K562 (cell line): ENCODE results near the gene KLHL25. TPM values are rescaled to one million over a fixed set of nuclear protein-coding genes. Genes with fewer than 3 reads are reported as not detected.

Experiments used
- ATAC-seq: fragments of 200-7000 bp; cut with Tn5 transposase; 3 replicates; pipeline ENCODE4 v1.9.1; 2020; ENCODE audit warnings: moderate library complexity
- Bru-seq: library from RNA; stranded (reverse); fragments of 400-500 nt; gene quantifications from one replicate; lab custom pipeline; 2021; lab: Mats Ljungman, UMichigan
- BruChase-seq, 2 experiments: library from RNA; stranded (reverse); fragments of 400-500 nt; gene quantifications; one replicate each; lab custom pipeline; 2021; lab: Mats Ljungman, UMichigan
- BruUV-seq: library from RNA; stranded (reverse); fragments of 400-500 nt; replicated peaks from 2 replicates; lab custom pipeline; 2021; lab: Mats Ljungman, UMichigan
- CTCF ChIA-PET: fragments of 300-600 bp; formaldehyde crosslinking; extraction: SDS; loops from one replicate; lab custom pipeline; 2021; ENCODE audit warnings: low intra/inter-chr PET ratio; lab: Yijun Ruan, JAX
- POLR2A ChIA-PET: fragments of 300-600, 350-650 bp; sonication (Branson Sonifier 250); formaldehyde crosslinking; extraction: SDS; loops from one replicate; lab custom pipeline; 2021; ENCODE audit warnings: antibody characterized with exemption, inconsistent platforms; lab: Yijun Ruan, JAX
- DNase-seq, 4 experiments: peaks; one replicate each; pipeline versions ENCODE4 v3.0.0 to v3.0.0-alpha.2; 2011 to 2018; ENCODE audit warnings: low spot score in 3 of 4, mixed read lengths in 3 of 4; ENCODE audit errors: extremely low read depth in 1 of 4
- FAIRE-seq: peaks from 2 replicates; lab custom pipeline; 2011; peaks lifted over from hg19 to GRCh38; lab: Jason Lieb, UNC
- H2AFZ ChIP-seq: 2 replicates; pipeline ENCODE4 v1.6.0; 2011; ENCODE audit warnings: low read depth, low read length, control low read depth, inconsistent platforms
- H3K27ac ChIP-seq: fragments of 200-600 bp; 3 replicates; pipeline ENCODE4 v1.8.0; 2011; ENCODE audit warnings: low read depth, mild to moderate bottlenecking, control low read depth, inconsistent platforms, low read length, moderate library complexity, mixed read lengths; ENCODE audit errors: extremely low read depth
- H3K27me3 ChIP-seq, 2 experiments: fragments of 300-600 bp in 1 of 2; 2 replicates in 1 of 2; 3 replicates in 1 of 2; pipeline versions ENCODE4 v1.6.0 to v1.8.0; 2011; ENCODE audit warnings: inconsistent platforms in 2 of 2, low read length in 2 of 2, mild to moderate bottlenecking in 1 of 2, mixed read lengths in 1 of 2, moderate library complexity in 1 of 2; ENCODE audit not compliant: control insufficient read depth in 2 of 2, insufficient read depth in 2 of 2
- H3K36me3 ChIP-seq: fragments of 300-600 bp; 3 replicates; pipeline ENCODE4 v1.8.0; 2011; ENCODE audit warnings: mild to moderate bottlenecking, low read length, inconsistent platforms; ENCODE audit not compliant: control insufficient read depth, insufficient read depth
- H3K4me1 ChIP-seq, 2 experiments: fragments of 200-600 bp in 1 of 2; replicated peaks in 1 of 2; 2 replicates in 1 of 2; 3 replicates in 1 of 2; pipeline versions ENCODE4 v1.5.1 to v1.8.0; 2011; ENCODE audit warnings: inconsistent platforms in 2 of 2, low read length in 2 of 2, mild to moderate bottlenecking in 1 of 2, mixed read lengths in 1 of 2, moderate library complexity in 1 of 2; ENCODE audit not compliant: control insufficient read depth in 2 of 2, insufficient read depth in 2 of 2
- H3K4me2 ChIP-seq: 2 replicates; pipeline ENCODE4 v1.6.1; 2011; ENCODE audit warnings: low read length, control low read depth, inconsistent platforms, mixed read lengths; ENCODE audit not compliant: insufficient read depth
- H3K4me3 ChIP-seq: fragments of 200-600 bp; sonication (generic), shearing (Covaris generic); 2 replicates; pipeline ENCODE4 v1.5.1; 2016; ENCODE audit warnings: control low read depth, inconsistent platforms
- H3K79me2 ChIP-seq: fragments of 200-600 bp; 3 replicates; pipeline ENCODE4 v1.8.0; 2011; ENCODE audit warnings: low read length, inconsistent platforms; ENCODE audit not compliant: control insufficient read depth, insufficient read depth
- H3K9ac ChIP-seq, 2 experiments: 2 replicates each; pipeline versions ENCODE4 v1.6.0 to v1.6.1; 2011; ENCODE audit warnings: low read depth in 2 of 2, low read length in 2 of 2, control low read depth in 1 of 2, inconsistent platforms in 1 of 2, mild to moderate bottlenecking in 1 of 2, mixed read lengths in 1 of 2; ENCODE audit not compliant: insufficient read depth in 1 of 2
- H3K9me1 ChIP-seq: one replicate; pipeline ENCODE4 v1.6.0; 2011; ENCODE audit warnings: inconsistent platforms, mild to moderate bottlenecking, low read length, moderate library complexity; ENCODE audit not compliant: control insufficient read depth, insufficient read depth
- H3K9me3 ChIP-seq: replicated peaks from 2 replicates; pipeline ENCODE4 v1.5.1; 2011; ENCODE audit warnings: low read depth, low read length, inconsistent platforms; ENCODE audit not compliant: control insufficient read depth, insufficient read depth
- H4K20me1 ChIP-seq: replicated peaks from 2 replicates; pipeline ENCODE4 v1.6.1; 2011; ENCODE audit warnings: low read length, inconsistent platforms, mixed read lengths; ENCODE audit not compliant: control insufficient read depth, insufficient read depth
- CHD2 ChIP-seq: IDR thresholded peaks from 2 replicates; pipeline ENCODE4 v1.6.1; 2011; ENCODE audit warnings: low read depth, low read length
- CTBP1 ChIP-seq: fragments of 450-650 bp; IDR thresholded peaks from 2 replicates; pipeline ENCODE4 v1.6.1; 2016; ENCODE audit warnings: borderline replicate concordance
- MBD2 ChIP-seq: sonication (generic); IDR thresholded peaks from 2 replicates; pipeline ENCODE4 v1.6.1; 2016; ENCODE audit warnings: low read depth, borderline replicate concordance
- NFYB ChIP-seq: IDR thresholded peaks from 2 replicates; pipeline ENCODE4 v1.6.1; 2011; ENCODE audit warnings: mild to moderate bottlenecking, moderate library complexity; ENCODE audit not compliant: insufficient read length; ENCODE audit errors: extremely low read depth
- NKRF ChIP-seq: fragments of 450-650 bp; IDR thresholded peaks from 2 replicates; pipeline ENCODE4 v1.6.1; 2016; ENCODE audit warnings: borderline replicate concordance
- NRF1 ChIP-seq, 2 experiments: fragments of 450-650 bp; IDR thresholded peaks in 1 of 2; conservative IDR thresholded peaks in 1 of 2; 2 replicates each; pipeline ENCODE4 v1.6.1; 2014; ENCODE audit warnings: mild to moderate bottlenecking in 2 of 2
- PBX2 ChIP-seq, 2 experiments: IDR thresholded peaks in 1 of 2; conservative IDR thresholded peaks in 1 of 2; 2 replicates each; pipeline ENCODE4 v1.6.1; 2016; ENCODE audit warnings: low read depth in 2 of 2, mild to moderate bottlenecking in 1 of 2, missing compliant biosample characterization in 1 of 2, missing genetic modification characterization in 1 of 2, moderate library complexity in 1 of 2
- RBM25 ChIP-seq: fragments of 200-400 bp; formaldehyde crosslinking; IDR thresholded peaks from 2 replicates; pipeline ENCODE4 v1.6.1; 2018; ENCODE audit warnings: low read length, low read depth, moderate library complexity; ENCODE audit not compliant: severe bottlenecking
- ZFP91 ChIP-seq: sonication (generic); formaldehyde crosslinking; IDR thresholded peaks from 2 replicates; pipeline ENCODE4 v1.8.0; 2022; ENCODE audit warnings: mild to moderate bottlenecking, missing genetic modification reagents
- WGBS: fragments of 100-300 bp; shearing (Covaris generic); methylation state at CpG from one replicate; pipeline ENCODE4 v1.1.6; 2016; ENCODE audit warnings: low coverage, mixed read lengths; ENCODE audit not compliant: insufficient coverage; ENCODE audit errors: missing lambda C conversion rate; 5-methylcytosine and 5-hydroxymethylcytosine counted together
- in situ Hi-C: fragments of 300-500 bp; cut with MboI; formaldehyde crosslinking; loops from 4 replicates; pipeline ENCODE4 v1.15.0; 2018; ENCODE audit warnings: inconsistent platforms, mixed read lengths
- intact Hi-C: fragments of 100-400 bp; cut with micrococcal nuclease; formaldehyde crosslinking; loops from 2 replicates; pipeline ENCODE4 v1.14.2; 2022
- long read RNA-seq, 3 experiments: library from polyadenylated mRNA in 2 of 3; library from RNA in 1 of 3; unstranded in 2 of 3; stranded (forward) in 1 of 3; transcript quantifications; one replicate each; pipeline ENCODE4 v2.0.0, GENCODE V29; 2019 to 2022
- polyA minus RNA-seq, 3 experiments: library from RNA; depleted of rRNA, polyadenylated mRNA; stranded (reverse); fragments of >200 nt; gene quantifications; 2 replicates each; pipeline ENCODE4 v1.2.3, GENCODE V29; 2011
- polyA plus RNA-seq, 8 experiments: library from polyadenylated mRNA; depleted of rRNA in 4 of 8; stranded (reverse) in 5 of 8; unstranded in 3 of 8; fragments of >200 nt; fragmentation: Nextera tagmentation in 2 of 8; fragmentation: Illumina TruSeq in 1 of 8; extraction: Ambion mirVana in 2 of 8; extraction: Trizol in 1 of 8; gene quantifications; 2 replicates each; pipeline versions ENCODE4 v1.2.1 to v1.2.3, GENCODE V29; 2011 to 2014; ENCODE audit warnings: inconsistent platforms in 1 of 8, missing spikeins in 1 of 8
- total RNA-seq, 7 experiments: library from RNA; depleted of rRNA in 6 of 7; stranded (reverse); fragments of >200 nt in 6 of 7; fragmentation: Illumina TruSeq in 2 of 7; extraction: Trizol in 2 of 7; gene quantifications; 2 replicates each; pipeline versions ENCODE4 v1.2.1 to v1.2.3, GENCODE V29; 2011 to 2021; ENCODE audit warnings: low replicate concordance in 1 of 7

KLHL25 gene
- 0.48 and 0.97 TPM in 2 replicates for total RNA-seq (2011; cell fraction: chromatin; rRNA removed; ENCODE audit: low replicate concordance)
- total RNA-seq (2011; cell fraction: nucleolus; rRNA removed): 0.66 and 0.83 TPM in 2 replicates
- 0.38 and 0.59 TPM in 2 replicates for total RNA-seq (2011; cell fraction: nucleoplasm; rRNA removed)
- total RNA-seq (2014; rRNA removed) (0.09 and 0.29 TPM in 2 replicates), total RNA-seq (2014; rRNA removed; fragmentation: Illumina TruSeq; extraction: Trizol) (0.03 TPM in 1 of 2 replicates, not detected in the other), total RNA-seq (2015; rRNA removed; fragmentation: Illumina TruSeq; extraction: Trizol) (0.14 and 0.15 TPM in 2 replicates), total RNA-seq (2021) (0.13 and 0.20 TPM in 2 replicates), polyA plus RNA-seq (2011; rRNA removed) (0.11 and 0.12 TPM in 2 replicates), polyA plus RNA-seq (2014; fragmentation: Illumina TruSeq; extraction: Trizol) (0.04 and 0.28 TPM in 2 replicates), polyA plus RNA-seq (2014; fragmentation: Nextera tagmentation; extraction: Ambion mirVana) (not detected), polyA plus RNA-seq (2014; rRNA removed) (0.04 and 0.05 TPM in 2 replicates), polyA minus RNA-seq (2011; rRNA and poly(A)+ RNA removed) (0.03 and 0.18 TPM in 2 replicates), Bru-seq, nascent RNA (percentile 29 among the genes with signal in this experiment), BruChase-seq, experiment 1, labeled RNA remaining after a 2-hour chase (percentile 21 among the genes with signal in this experiment), BruChase-seq, experiment 2, labeled RNA remaining after a 6-hour chase (percentile 26 among the genes with signal in this experiment)
- polyA plus RNA-seq (2011; cell fraction: cytosol; rRNA removed): 0.09 and 0.37 TPM in 2 replicates
- 0.18 and 0.41 TPM in 2 replicates for polyA plus RNA-seq (2011; cell fraction: nucleus; rRNA removed)
- polyA plus RNA-seq (2012): 0.13 and 0.15 TPM in 2 replicates
- polyA minus RNA-seq (2011; cell fraction: cytosol; rRNA and poly(A)+ RNA removed): 0.64 TPM in 1 of 2 replicates, not detected in the other
- polyA minus RNA-seq (2011; cell fraction: nucleus; rRNA and poly(A)+ RNA removed): 0.11 and 0.13 TPM in 2 replicates
- long read RNA-seq, experiment 1: 0 reads
- long read RNA-seq, experiment 2: 0 reads
- long read RNA-seq, experiment 3: 0 reads

GRCh38 chr15:85794598-85795336 lies at the start of gene KLHL25:
Gene KLHL25, minus strand, starts transcription at chr15:85794925. Its CDS starts 25,115 bp downstream, at chr15:85769810.
- intact Hi-C loops (no loop called here), in situ Hi-C loops (no loop called here)
- no peaks in the 10 kb centered on the region for H3K36me3 ChIP-seq
- DNase-seq (peak; percentile 92 to 99 (median 98)), FAIRE-seq (peak; percentile 71), ATAC-seq (peak; percentile 100)
- 0 out of 2 replicates have a peak, but pooled peaks cover 7% of the 10 kb centered on the region for H4K20me1 ChIP-seq
- peaks cover 8 to 35% of the 10 kb centered on the region in 2 experiments; a peak in 4 of 5 replicates for H3K27me3 ChIP-seq
- H3K9ac ChIP-seq: peak within 1 kb of the TSS in 1 of 2 experiments; percentile 82; a peak in 2 of 4 replicates
- H3K9me1 ChIP-seq: no peaks in the 10 kb centered on the region
- peak within 1 kb of the TSS; percentile 60 for H3K4me2 ChIP-seq
- WGBS: under 1% methylated on average over 38 of the region's 71 CpGs
- no peak within 1 kb of the TSS for H3K27ac ChIP-seq
- H3K4me1 ChIP-seq: peaks cover 0 to 9% of the 10 kb centered on the region in 2 experiments; a peak in 2 of 5 replicates
- peak within 1 kb of the TSS; percentile 68; the same call in 1 of the 2 replicates for H2AFZ ChIP-seq
- peak within 1 kb of the TSS; percentile 56 for H3K4me3 ChIP-seq
- ChIA-PET POLR2A (no interaction called here), CTCF (no interaction called here)
- BruUV-seq: no TSS peak
- no peaks in the 10 kb centered on the region for H3K79me2 ChIP-seq
- no peaks in the 10 kb centered on the region for H3K9me3 ChIP-seq
- TF ChIP-seq NFYB (peak; percentile 82), CTBP1 (0 out of 2 replicates have a peak, but pooled peaks have one; percentile 16), NRF1 (conservative IDR thresholded peaks at IDR 0.05 in 1 of 2, IDR thresholded peaks at IDR 0.05 in 1 of 2) (peak in 1 of 2 experiments; percentile 37; a peak in 2 of 4 replicates), PBX2 (CRISPR knock-in tag; IDR thresholded peaks at IDR 0.05; ENCODE audit: low read depth) (peak; percentile 76), PBX2 (tag; conservative IDR thresholded peaks at IDR 0.05; ENCODE audit: low read depth) (peak; percentile 84), CHD2 (peak; percentile 77), NKRF (no peak), MBD2 (peak; percentile 95), RBM25 (peak; percentile 89), ZFP91 (peak; percentile 93)
